ENCODE data around the gene VAV2.

- TF ChIP-seq CTCF (IDR thresholded peaks at IDR 0.05; ENCODE audit: low read depth, low read length, missing input control) (no peak), HNF4A (conservative IDR thresholded peaks at IDR 0.05) (peak; percentile 36 to 77), REST (IDR thresholded peaks at IDR 0.05) (no peak), RAD21 (IDR thresholded peaks at IDR 0.05) (no peak), GABPA (IDR thresholded peaks at IDR 0.05 in 1 of 2, conservative IDR thresholded peaks at IDR 0.05 in 1 of 2) (no peak), HNF4G (IDR thresholded peaks at IDR 0.05) (no peak), FOXA1 (IDR thresholded peaks at IDR 0.05) (no peak), MAX (IDR thresholded peaks at IDR 0.05) (no peak), EGR1 (IDR thresholded peaks at IDR 0.05; ENCODE audit: low read depth in 2 of 2) (no peak), NR2F2 (IDR thresholded peaks at IDR 0.05) (no peak)
Measured at GRCh38 chr9:133989625-133990365, 2.3 kb downstream of the VAV2 start.
